GM10847 (cell line): ENCODE results near the gene IL1F10.

ENCODE experiments used
- POLR2A ChIP-seq: IDR thresholded peaks from 2 replicates; pipeline ENCODE4 v1.6.1; 2011; ENCODE audit not compliant: insufficient read length; ENCODE audit errors: extremely low read depth

The IL1F10 gene

GRCh38 chr2:113067681-113068080 is at the start of gene IL1F10:
IL1F10 (plus strand) TSS chr2:113067970; CDS start chr2:113072739, 4,769 bp downstream.
- TF ChIP-seq POLR2A = no peak

GRCh38 chr2:113018509-113018908 is 49.3 kb upstream of the IL1F10 start:
- TF ChIP-seq POLR2A = no peak

- TF ChIP-seq POLR2A = no peak
These were observed 46.5 kb upstream of the IL1F10 start for GRCh38 chr2:113021312-113021711.

DNA sequence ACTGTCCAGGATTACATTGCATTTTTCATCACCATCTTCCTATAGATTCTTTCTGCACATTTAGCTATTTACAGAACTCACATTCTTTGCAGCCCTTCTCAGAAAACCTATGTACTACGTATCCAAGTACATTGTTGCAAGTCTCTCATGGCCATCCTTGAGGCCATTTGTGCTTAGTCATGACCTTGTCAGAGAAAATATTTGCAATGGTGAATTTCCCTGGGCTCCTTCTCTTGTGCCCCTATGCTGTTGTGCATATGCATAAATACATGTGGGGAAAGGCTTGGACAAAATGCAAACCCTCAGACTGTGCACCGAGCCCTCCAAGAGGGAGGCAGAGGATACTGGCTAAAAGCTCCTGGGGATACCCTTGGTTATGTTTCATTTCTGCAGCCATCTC is 43.0 kb upstream of the IL1F10 start:
- TF ChIP-seq POLR2A = no peak

- TF ChIP-seq POLR2A = no peak
These were observed 42.0 kb upstream of the IL1F10 start for GRCh38 chr2:113025737-113026136.

DNA sequence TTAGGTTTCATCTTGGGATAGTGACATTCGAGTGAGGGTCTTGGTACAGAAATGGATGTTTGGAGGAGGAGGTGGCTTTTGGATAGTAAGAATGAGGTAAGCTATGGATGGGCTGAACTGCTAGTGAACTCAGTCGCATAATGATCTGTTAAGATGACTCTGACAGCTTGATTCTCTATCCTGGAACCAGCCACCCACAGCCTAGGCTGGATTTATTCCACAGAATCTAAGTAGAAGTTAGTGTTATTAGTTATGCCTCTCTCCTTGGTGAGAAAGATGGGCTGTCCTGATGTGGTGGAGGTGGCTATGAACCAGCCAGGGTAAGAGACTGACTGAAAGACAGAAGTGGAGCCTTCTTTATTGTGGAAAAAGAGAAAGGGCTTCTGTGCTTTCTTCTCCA is 40.1 kb upstream of the IL1F10 start:
- no peak for TF ChIP-seq POLR2A

GRCh38 chr2:113028112-113028511 is 39.7 kb upstream of the IL1F10 start:
- TF ChIP-seq POLR2A = no peak

- no peak for TF ChIP-seq POLR2A
These were observed 35.0 kb upstream of the IL1F10 start for GRCh38 chr2:113032737-113033136.

GRCh38 chr2:113034016-113034415 is 33.8 kb upstream of the IL1F10 start:
- no peak for TF ChIP-seq POLR2A

DNA sequence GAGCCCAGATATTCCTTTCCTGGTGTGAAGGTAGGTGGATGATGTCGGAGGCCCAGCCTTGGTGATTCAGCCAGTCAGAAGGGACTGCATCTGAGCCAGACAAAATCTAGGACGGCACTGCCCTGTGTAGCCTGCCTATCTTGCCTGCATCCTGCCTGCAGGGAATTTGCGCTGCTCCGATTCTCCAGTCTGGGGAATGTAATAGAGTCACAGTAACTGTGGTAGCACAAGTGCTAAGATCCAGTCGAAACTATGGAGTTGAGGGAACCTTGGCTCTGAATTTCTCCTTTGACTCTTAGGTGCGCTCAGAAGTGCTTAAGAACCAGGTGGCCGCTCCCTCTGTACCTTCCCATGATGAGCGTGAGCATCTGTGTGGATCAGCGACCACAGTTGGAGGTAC is 31.0 kb upstream of the IL1F10 start:
- no peak for TF ChIP-seq POLR2A

- no peak for TF ChIP-seq POLR2A
These were observed 29.5 kb upstream of the IL1F10 start for GRCh38 chr2:113038291-113038690.

DNA sequence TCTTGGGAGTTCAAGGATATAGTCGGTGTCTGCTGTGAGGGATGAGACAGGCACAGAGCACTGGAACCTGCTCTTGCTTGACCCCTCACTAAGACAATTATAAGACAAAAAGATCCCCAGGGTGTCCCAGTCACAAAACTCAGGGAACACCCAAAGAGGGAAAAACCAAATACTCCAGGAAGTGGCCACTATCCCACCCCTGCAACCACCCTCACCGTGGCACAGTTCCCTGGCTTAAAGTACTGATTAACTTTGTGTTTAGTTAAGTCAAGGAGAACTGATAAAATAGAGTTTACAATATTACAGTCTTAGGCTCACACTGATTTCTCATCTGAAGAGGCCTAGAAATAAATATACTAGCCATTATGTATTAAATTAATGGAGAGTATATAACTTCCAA is 28.6 kb upstream of the IL1F10 start:
- no peak for TF ChIP-seq POLR2A

GRCh38 chr2:113039719-113040118 is 28.1 kb upstream of the IL1F10 start:
- TF ChIP-seq POLR2A = no peak

- TF ChIP-seq POLR2A = no peak
These were observed 25.9 kb upstream of the IL1F10 start for GRCh38 chr2:113041871-113042270.

- TF ChIP-seq POLR2A = no peak
These were observed 21.3 kb upstream of the IL1F10 start for GRCh38 chr2:113046465-113046864.

DNA sequence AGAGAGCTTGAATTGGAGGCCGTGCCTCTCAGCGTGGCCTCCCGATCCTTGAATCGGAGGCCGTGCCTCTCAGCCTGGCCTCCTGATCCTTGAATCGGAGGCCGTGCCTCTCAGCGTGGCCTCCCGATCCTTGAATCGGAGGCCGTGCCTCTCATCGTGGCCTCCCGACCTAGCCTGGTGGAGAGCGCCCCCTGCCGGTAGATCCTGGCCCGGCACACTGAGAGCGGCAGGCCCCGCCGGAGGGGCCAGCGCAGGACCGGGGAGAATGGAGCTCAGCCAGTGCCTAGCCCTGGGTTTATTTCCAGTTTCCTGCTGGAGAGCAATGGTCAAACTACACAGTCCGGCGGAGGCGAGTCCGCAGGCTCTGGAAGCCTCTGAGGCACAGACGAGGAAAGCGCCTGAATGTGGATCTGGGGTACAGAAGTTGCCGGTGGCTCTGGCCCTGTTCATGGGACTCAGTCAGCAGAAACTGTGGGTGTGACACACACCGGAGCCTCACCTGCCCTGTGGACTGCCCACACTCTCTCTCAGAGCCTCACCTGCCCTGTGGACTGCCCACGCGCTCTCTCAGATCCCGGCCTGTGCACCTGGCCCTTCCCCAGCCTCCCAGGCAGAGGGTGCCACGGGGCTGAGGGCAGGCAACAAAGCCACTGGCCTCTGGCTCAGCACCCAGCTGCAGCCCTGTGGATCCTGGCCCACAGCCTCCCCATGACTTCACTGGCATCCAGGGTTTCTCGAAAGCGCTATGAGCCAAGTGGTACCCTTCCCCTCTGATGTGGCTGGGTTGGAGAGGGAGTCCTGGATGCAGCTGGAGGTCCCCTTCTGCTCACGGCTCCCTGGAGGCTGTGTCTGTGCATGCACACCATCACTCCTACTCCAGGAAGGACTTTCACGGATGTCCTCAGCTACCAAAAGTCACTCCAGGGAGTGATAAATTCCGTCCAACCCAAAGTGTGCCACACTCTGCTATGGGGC is 16.6 kb upstream of the IL1F10 start:
- no peak for TF ChIP-seq POLR2A
